Neuronal stem cell (in vitro differentiated cells): ENCODE results near the gene ERC1.

ENCODE experiments used
- DNase-seq: peaks from one replicate; pipeline ENCODE4 v3.0.0-alpha.2; 2013; ENCODE audit warnings: low spot score
- H2AFZ ChIP-seq: one replicate; pipeline ENCODE4 v1.6.1; 2013; ENCODE audit warnings: mild to moderate bottlenecking, low read length, inconsistent platforms
- H2AK5ac ChIP-seq: 2 replicates; pipeline ENCODE4 v1.6.1; 2013; ENCODE audit warnings: low read depth, mild to moderate bottlenecking, inconsistent platforms, low read length, moderate library complexity, mixed read lengths
- H2BK120ac ChIP-seq: 2 replicates; pipeline ENCODE4 v1.6.1; 2013; ENCODE audit warnings: low read depth, mild to moderate bottlenecking, inconsistent platforms, low read length, moderate library complexity, mixed read lengths
- H2BK12ac ChIP-seq: one replicate; pipeline ENCODE4 v1.6.1; 2013; ENCODE audit warnings: low read length, inconsistent platforms
- H2BK15ac ChIP-seq: 2 replicates; pipeline ENCODE4 v1.6.1; 2013; ENCODE audit warnings: mild to moderate bottlenecking, low read length, inconsistent platforms, mixed read lengths
- H2BK5ac ChIP-seq: one replicate; pipeline ENCODE4 v1.6.1; 2013; ENCODE audit warnings: inconsistent platforms, mild to moderate bottlenecking, low read length, moderate library complexity
- H3K14ac ChIP-seq: one replicate; pipeline ENCODE4 v1.6.1; 2013; ENCODE audit warnings: low read length, inconsistent platforms
- H3K18ac ChIP-seq: 2 replicates; pipeline ENCODE4 v1.6.1; 2013; ENCODE audit warnings: low read length, inconsistent platforms
- H3K23ac ChIP-seq: 2 replicates; pipeline ENCODE4 v1.6.1; 2013; ENCODE audit warnings: low read depth, mild to moderate bottlenecking, mixed read lengths, low read length, inconsistent platforms; ENCODE audit not compliant: poor library complexity
- H3K27ac ChIP-seq: replicated peaks from 3 replicates; pipeline ENCODE4 v1.5.1; 2013; ENCODE audit warnings: low read length, inconsistent platforms
- H3K27me3 ChIP-seq, 3 experiments: 2 replicates each; pipeline ENCODE4 v1.6.1; 2013; ENCODE audit warnings: low read length in 3 of 3, mild to moderate bottlenecking in 2 of 3, inconsistent platforms in 1 of 3, low read depth in 1 of 3, mixed read lengths in 1 of 3, moderate library complexity in 1 of 3; ENCODE audit not compliant: control insufficient read depth in 3 of 3, insufficient read depth in 3 of 3
- H3K36me3 ChIP-seq, 2 donors: replicated peaks in 1 of 2; 2 replicates each; pipeline ENCODE4 v1.6.1; 2013; ENCODE audit warnings: low read length in 2 of 2; ENCODE audit not compliant: control insufficient read depth in 2 of 2, insufficient read depth in 2 of 2
- H3K4ac ChIP-seq: 2 replicates; pipeline ENCODE4 v1.6.1; 2013; ENCODE audit warnings: inconsistent platforms, mild to moderate bottlenecking, low read length, moderate library complexity
- H3K4me1 ChIP-seq, 2 donors: 1 replicate in 1 of 2; 2 replicates in 1 of 2; pipeline ENCODE4 v1.6.1; 2013; ENCODE audit warnings: low read length in 2 of 2, low read depth in 1 of 2; ENCODE audit not compliant: control insufficient read depth in 2 of 2, insufficient read depth in 1 of 2
- H3K4me2 ChIP-seq: one replicate; pipeline ENCODE4 v1.6.1; 2013; ENCODE audit warnings: mild to moderate bottlenecking, low read length, inconsistent platforms; ENCODE audit not compliant: insufficient read depth, poor library complexity, severe bottlenecking
- H3K4me3 ChIP-seq, 2 donors: 2 replicates each; pipeline ENCODE4 v1.5.1; 2013; ENCODE audit warnings: low read length in 2 of 2, mild to moderate bottlenecking in 2 of 2, inconsistent platforms in 1 of 2, moderate library complexity in 1 of 2
- H3K79me1 ChIP-seq: one replicate; pipeline ENCODE4 v1.6.1; 2013; ENCODE audit warnings: low read depth, mild to moderate bottlenecking, inconsistent platforms, low read length, moderate library complexity
- H3K9ac ChIP-seq: one replicate; pipeline ENCODE4 v1.6.1; 2013; ENCODE audit warnings: mild to moderate bottlenecking, low read depth, low read length, inconsistent platforms; ENCODE audit not compliant: poor library complexity
- H3K9me3 ChIP-seq, 2 donors: replicated peaks in 1 of 2; 2 replicates each; pipeline versions ENCODE3 to v1.6.1; 2013; ENCODE audit warnings: low read length in 2 of 2, mild to moderate bottlenecking in 2 of 2, inconsistent platforms in 1 of 2, low read depth in 1 of 2, mixed read lengths in 1 of 2, moderate library complexity in 1 of 2; ENCODE audit not compliant: control insufficient read depth in 2 of 2, insufficient read depth in 1 of 2
- H4K8ac ChIP-seq: one replicate; pipeline ENCODE4 v1.6.1; 2013; ENCODE audit warnings: low read depth, mild to moderate bottlenecking, inconsistent platforms, low read length, moderate library complexity
- H4K91ac ChIP-seq: one replicate; pipeline ENCODE4 v1.6.1; 2013; ENCODE audit warnings: low read length, low read depth, mild to moderate bottlenecking, inconsistent platforms; ENCODE audit not compliant: poor library complexity
- WGBS, 2 donors: extraction: QIAGEN DNeasy Blood & Tissue Kit; methylation state at CpG; one replicate each; pipeline ENCODE4 v1.1.7; 2013; ENCODE audit warnings: missing lambda C conversion rate in 2 of 2, mixed read lengths in 1 of 2; ENCODE audit not compliant: insufficient read length in 2 of 2, insufficient replicate concordance in 1 of 2; ENCODE audit errors: extremely low coverage in 2 of 2; 5-methylcytosine and 5-hydroxymethylcytosine counted together

ERC1 gene

GRCh38 chr12:1356285-1356684 lies 365.3 kb downstream of the ERC1 start:
- Histone ChIP-seq H4K8ac (no peak overlapping the region), H2BK15ac (no peak overlapping the region), H2AFZ (no peak overlapping the region), H2BK12ac (no peak overlapping the region), H3K4ac (no peak overlapping the region), H3K4me1 (peaks cover 3 to 5% of the 10 kb centered on the region in 2 donors), H2AK5ac (no peak overlapping the region), H3K4me3 (no peak overlapping the region), H3K14ac (no peak overlapping the region), H2BK120ac (no peak overlapping the region), H3K9ac (no peak overlapping the region), H2BK5ac (no peak overlapping the region), H3K27me3 (no peaks in the 10 kb centered on the region), H3K36me3 (no peaks in the 10 kb centered on the region), H3K9me3 (no peaks in the 10 kb centered on the region), H3K27ac (no peak overlapping the region), H3K4me2 (no peak overlapping the region), H3K18ac (no peak overlapping the region), H3K79me1 (no peaks in the 10 kb centered on the region), H4K91ac (no peak overlapping the region), H3K23ac (no peak overlapping the region)
- WGBS, 2 donors, result no CpG with 5 or more reads among the region's 2 CpGs
- DNase-seq, result no peak

GRCh38 chr12:1357171-1357570 lies 366.1 kb downstream of the ERC1 start:
- no peak overlapping the region for H2AFZ ChIP-seq
- no peak overlapping the region for H2AK5ac ChIP-seq
- H2BK5ac ChIP-seq, result no peak overlapping the region
- H3K18ac ChIP-seq, result no peak overlapping the region
- no peaks in the 10 kb centered on the region for H3K36me3 ChIP-seq
- H3K27ac ChIP-seq, result no peak overlapping the region
- no peak for DNase-seq
- H2BK12ac ChIP-seq, result no peak overlapping the region
- no peak overlapping the region for H2BK15ac ChIP-seq
- H3K4me1 ChIP-seq, result peaks cover 3 to 5% of the 10 kb centered on the region in 2 donors
- peak overlapping the region; percentile 67 for H3K9ac ChIP-seq
- no peaks in the 10 kb centered on the region for H3K79me1 ChIP-seq
- H4K91ac ChIP-seq, result no peak overlapping the region
- H3K14ac ChIP-seq, result peak overlapping the region; percentile 28
- H3K4ac ChIP-seq, result no peak overlapping the region
- H3K4me3 ChIP-seq, result no peak overlapping the region
- no CpG with 5 or more reads among the region's 6 CpGs for WGBS, 2 donors
- H4K8ac ChIP-seq, result peak overlapping the region; percentile 26
- H3K27me3 ChIP-seq, result no peaks in the 10 kb centered on the region
- H3K23ac ChIP-seq, result no peak overlapping the region
- no peaks in the 10 kb centered on the region for H3K9me3 ChIP-seq
- no peak overlapping the region for H3K4me2 ChIP-seq
- H2BK120ac ChIP-seq, result no peak overlapping the region

GRCh38 chr12:1357711-1358110 lies 366.7 kb downstream of the ERC1 start:
- Histone ChIP-seq H3K4ac (no peak overlapping the region), H3K4me1 (peaks cover 3 to 5% of the 10 kb centered on the region in 2 donors), H3K14ac (no peak overlapping the region), H2BK12ac (no peak overlapping the region), H2AFZ (no peak overlapping the region), H3K4me2 (no peak overlapping the region), H2AK5ac (no peak overlapping the region), H4K8ac (no peak overlapping the region), H3K27me3 (no peaks in the 10 kb centered on the region), H3K79me1 (no peaks in the 10 kb centered on the region), H3K18ac (no peak overlapping the region), H3K9me3 (no peaks in the 10 kb centered on the region), H3K36me3 (no peaks in the 10 kb centered on the region), H3K9ac (no peak overlapping the region), H4K91ac (no peak overlapping the region), H3K27ac (no peak overlapping the region), H3K4me3 (no peak overlapping the region), H2BK15ac (no peak overlapping the region), H2BK120ac (no peak overlapping the region), H3K23ac (no peak overlapping the region), H2BK5ac (no peak overlapping the region)
- no CpG with 5 or more reads among the region's 1 CpG for WGBS, 2 donors
- DNase-seq, result no peak

GRCh38 chr12:1360441-1361210 lies 369.6 kb downstream of the ERC1 start:
- H4K91ac ChIP-seq, result no peak overlapping the region
- H3K18ac ChIP-seq, result no peak overlapping the region
- H3K9me3 ChIP-seq, result no peaks in the 10 kb centered on the region
- no peak overlapping the region for H3K14ac ChIP-seq
- WGBS, 2 donors, result no CpG with 5 or more reads among the region's 2 CpGs
- no peak overlapping the region for H2BK15ac ChIP-seq
- H2AK5ac ChIP-seq, result no peak overlapping the region
- no peak overlapping the region for H4K8ac ChIP-seq
- H3K79me1 ChIP-seq, result no peaks in the 10 kb centered on the region
- DNase-seq, result no peak
- no peak overlapping the region for H2BK12ac ChIP-seq
- H2BK120ac ChIP-seq, result no peak overlapping the region
- H3K27me3 ChIP-seq, result no peaks in the 10 kb centered on the region
- H3K9ac ChIP-seq, result no peak overlapping the region
- no peak overlapping the region for H3K27ac ChIP-seq
- no peak overlapping the region for H2BK5ac ChIP-seq
- no peak overlapping the region for H3K4me2 ChIP-seq
- no peaks in the 10 kb centered on the region for H3K36me3 ChIP-seq
- H3K4ac ChIP-seq, result no peak overlapping the region
- H3K23ac ChIP-seq, result no peak overlapping the region
- peaks cover 7 to 21% of the 10 kb centered on the region in 2 donors for H3K4me1 ChIP-seq
- no peak overlapping the region for H3K4me3 ChIP-seq
- no peak overlapping the region for H2AFZ ChIP-seq
